Measurements from ENCODE around the gene CTSV.
"Not testable (repeated sequence)": the region's sequence is repeated elsewhere in the genome, so short reads cannot be mapped to it uniquely, and the experiment has no call there.

The CTSV gene

GRCh38 chr9:97041898-97042297, 3.0 kb upstream of the CTSV start:
- DNase-seq (ENCODE audit: low read depth) = no peak

- no peak for DNase-seq (ENCODE audit: low read depth)
Observed at GRCh38 chr9:97039514-97039860, 545 bp upstream of the CTSV start.

- DNase-seq (ENCODE audit: low read depth) = not testable (repeated sequence)
Observed at GRCh38 chr9:97023505-97023904, 15.4 kb downstream of the CTSV start.

- peak; percentile 66 for DNase-seq (ENCODE audit: low read depth)
Observed at GRCh38 chr9:97013151-97014132, 25.5 kb downstream of the CTSV start.

- DNase-seq (ENCODE audit: low read depth) = not testable (repeated sequence)
Observed at GRCh38 chr9:97012617-97013016, 26.3 kb downstream of the CTSV start.

GRCh38 chr9:97002195-97002594, 36.7 kb downstream of the CTSV start:
- not testable (repeated sequence) for DNase-seq (ENCODE audit: low read depth)

GRCh38 chr9:97001338-97001737, 37.6 kb downstream of the CTSV start:
- not testable (repeated sequence) for DNase-seq (ENCODE audit: low read depth)

GRCh38 chr9:97000139-97000787, 38.7 kb downstream of the CTSV start:
- not testable (repeated sequence) for DNase-seq (ENCODE audit: low read depth)

- not testable (repeated sequence) for DNase-seq (ENCODE audit: low read depth)
Observed at GRCh38 chr9:96999733-97000132, 39.2 kb downstream of the CTSV start.

GRCh38 chr9:96997009-96997701, 41.8 kb downstream of the CTSV start:
- DNase-seq (ENCODE audit: low read depth) = not testable (repeated sequence)

GRCh38 chr9:96994531-96995016, 44.4 kb downstream of the CTSV start:
- not testable (repeated sequence) for DNase-seq (ENCODE audit: low read depth)

GRCh38 chr9:96992303-96992702, 46.6 kb downstream of the CTSV start:
- not testable (repeated sequence) for DNase-seq (ENCODE audit: low read depth)

- not testable (repeated sequence) for DNase-seq (ENCODE audit: low read depth)
Observed at GRCh38 chr9:96989747-96990318, 49.1 kb downstream of the CTSV start.

- not testable (repeated sequence) for DNase-seq (ENCODE audit: low read depth)
Observed at GRCh38 chr9:96984887-96985286, 54.1 kb downstream of the CTSV start.

- DNase-seq (ENCODE audit: low read depth) = not testable (repeated sequence)
Observed at GRCh38 chr9:96984139-96984538, 54.8 kb downstream of the CTSV start.

GRCh38 chr9:96983496-96984122, 55.3 kb downstream of the CTSV start:
- DNase-seq (ENCODE audit: low read depth) = not testable (repeated sequence)

Data from activated T-cell treated with anti-CD3 and anti-CD28 coated beads for 48 hours (primary cell).